NT2/D1 (cell line): Measurements from ENCODE around the gene SCUBE3.

Experiments
- DNase-seq: peaks from one replicate; pipeline ENCODE4 v3.0.0-alpha.2; 2011; ENCODE audit warnings: low read depth, low spot score
- H3K27me3 ChIP-seq: 2 replicates; pipeline ENCODE4 v1.6.0; 2011; ENCODE audit warnings: mild to moderate bottlenecking; ENCODE audit not compliant: insufficient read length, insufficient read depth
- H3K36me3 ChIP-seq: 2 replicates; pipeline ENCODE4 v1.6.1; 2011; ENCODE audit warnings: mild to moderate bottlenecking, low read length, mixed read lengths; ENCODE audit not compliant: insufficient read depth, insufficient read length
- H3K4me1 ChIP-seq: 2 replicates; pipeline ENCODE4 v1.5.1; 2011; ENCODE audit not compliant: insufficient read depth, insufficient read length
- H3K4me3 ChIP-seq: 2 replicates; pipeline ENCODE4 v1.5.1; 2011; ENCODE audit warnings: low read depth; ENCODE audit not compliant: insufficient read length
- H3K9ac ChIP-seq: 2 replicates; pipeline ENCODE4 v1.6.0; 2011; ENCODE audit warnings: low read depth; ENCODE audit not compliant: insufficient read length
- H3K9me3 ChIP-seq: 2 replicates; pipeline ENCODE4 v1.5.1; 2011; ENCODE audit warnings: mild to moderate bottlenecking, low read length; ENCODE audit not compliant: insufficient read depth
- SUZ12 ChIP-seq: IDR thresholded peaks from 2 replicates; pipeline ENCODE4 v1.6.1; 2011; ENCODE audit not compliant: insufficient read length, insufficient read depth; ENCODE audit errors: extremely low read depth
- YY1 ChIP-seq: IDR thresholded peaks from 2 replicates; pipeline ENCODE4 v1.6.1; 2011; ENCODE audit not compliant: insufficient read length, insufficient read depth
- ZNF274 ChIP-seq: IDR thresholded peaks from 2 replicates; pipeline ENCODE4 v1.6.1; 2011; ENCODE audit warnings: mild to moderate bottlenecking, low read depth, low read length

The SCUBE3 gene

GRCh38 chr6:35197196-35197595, 16.6 kb upstream of the SCUBE3 start:
- TF ChIP-seq ZNF274 (no peak), YY1 (no peak), SUZ12 (no peak)
- Histone ChIP-seq H3K4me3 (no peak overlapping the region), H3K4me1 (peaks cover 2% of the 10 kb centered on the region), H3K9ac (no peak overlapping the region), H3K36me3 (no peaks in the 10 kb centered on the region), H3K27me3 (peaks cover 3% of the 10 kb centered on the region), H3K9me3 (no peaks in the 10 kb centered on the region)
- DNase-seq = no peak

DNA sequence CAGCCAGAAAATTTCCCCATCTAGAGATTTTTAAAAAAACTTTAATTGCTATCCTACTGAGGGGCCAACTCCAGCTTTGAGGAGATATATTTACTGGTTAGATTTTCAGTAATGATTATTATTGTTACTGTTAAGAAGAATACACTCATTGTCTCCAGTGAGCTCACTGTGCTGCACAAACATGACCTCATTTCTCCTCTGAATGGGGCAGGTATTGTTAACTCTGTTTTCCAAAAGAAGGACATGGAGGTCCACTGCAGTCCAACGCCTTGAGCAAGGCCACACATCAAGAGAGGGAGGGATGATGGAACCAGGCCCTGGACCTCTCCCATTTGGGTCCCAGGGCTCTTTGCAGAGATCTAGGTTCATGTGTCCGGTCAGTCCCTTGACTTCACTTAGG, 13.9 kb upstream of the SCUBE3 start:
- no peak for DNase-seq
- no peak overlapping the region for H3K9ac ChIP-seq
- peaks cover 3% of the 10 kb centered on the region for H3K27me3 ChIP-seq
- no peak for TF ChIP-seq SUZ12
- no peak for TF ChIP-seq YY1
- no peak for TF ChIP-seq ZNF274
- H3K4me1 ChIP-seq = no peaks in the 10 kb centered on the region
- no peak overlapping the region for H3K4me3 ChIP-seq
- H3K9me3 ChIP-seq = no peaks in the 10 kb centered on the region
- no peaks in the 10 kb centered on the region for H3K36me3 ChIP-seq

DNA sequence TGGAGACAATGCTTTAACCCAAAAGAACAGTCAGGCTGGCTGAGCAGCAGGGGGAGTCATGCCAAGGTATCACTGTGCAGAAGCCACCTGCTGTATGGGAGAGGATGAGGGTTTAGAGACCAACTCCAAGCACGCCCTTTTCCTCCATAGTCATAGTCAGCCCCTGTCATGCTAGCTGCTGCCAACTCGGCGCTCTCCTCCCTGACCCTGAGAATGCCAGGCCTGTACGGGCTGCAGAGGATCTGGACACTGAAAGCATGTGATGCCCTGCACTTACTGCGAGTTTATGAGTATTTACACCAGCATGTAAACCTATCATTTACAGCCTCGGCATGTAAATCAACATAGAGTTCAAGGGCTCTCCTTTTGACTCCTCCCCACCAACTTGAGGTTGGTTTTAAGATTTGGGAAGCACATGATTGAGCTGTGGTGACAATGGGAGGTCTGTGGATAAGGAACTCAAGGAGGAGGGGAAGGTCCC, 11.7 kb upstream of the SCUBE3 start:
- H3K4me3 ChIP-seq = no peak overlapping the region
- no peak for TF ChIP-seq SUZ12
- TF ChIP-seq YY1 = no peak
- no peak for TF ChIP-seq ZNF274
- H3K9me3 ChIP-seq = no peaks in the 10 kb centered on the region
- no peak for DNase-seq
- H3K9ac ChIP-seq = no peak overlapping the region
- peaks cover 17% of the 10 kb centered on the region for H3K27me3 ChIP-seq
- no peaks in the 10 kb centered on the region for H3K36me3 ChIP-seq
- no peaks in the 10 kb centered on the region for H3K4me1 ChIP-seq

- DNase-seq = no peak
- H3K9me3 ChIP-seq = no peaks in the 10 kb centered on the region
- H3K4me3 ChIP-seq = no peak overlapping the region
- no peak overlapping the region for H3K9ac ChIP-seq
- H3K4me1 ChIP-seq = no peaks in the 10 kb centered on the region
- H3K27me3 ChIP-seq = peaks cover 26% of the 10 kb centered on the region
- TF ChIP-seq YY1 (no peak), SUZ12 (no peak), ZNF274 (no peak)
- no peaks in the 10 kb centered on the region for H3K36me3 ChIP-seq
These were observed 10.5 kb upstream of the SCUBE3 start for GRCh38 chr6:35203152-35203670.

GRCh38 chr6:35203680-35204079, 10.1 kb upstream of the SCUBE3 start:
- Histone ChIP-seq H3K36me3 (no peaks in the 10 kb centered on the region), H3K27me3 (peaks cover 30% of the 10 kb centered on the region), H3K4me1 (no peaks in the 10 kb centered on the region), H3K9ac (no peak overlapping the region), H3K4me3 (no peak overlapping the region), H3K9me3 (no peaks in the 10 kb centered on the region)
- DNase-seq = no peak
- TF ChIP-seq YY1 = no peak
- no peak for TF ChIP-seq ZNF274
- TF ChIP-seq SUZ12 = no peak

- Histone ChIP-seq H3K4me3 (no peak overlapping the region), H3K9ac (no peak overlapping the region), H3K36me3 (no peaks in the 10 kb centered on the region), H3K9me3 (no peaks in the 10 kb centered on the region), H3K4me1 (peaks cover 3% of the 10 kb centered on the region), H3K27me3 (peaks cover 51% of the 10 kb centered on the region)
- TF ChIP-seq ZNF274 = no peak
- TF ChIP-seq SUZ12 = no peak
- TF ChIP-seq YY1 = no peak
- no peak for DNase-seq
These were observed 7.4 kb upstream of the SCUBE3 start for GRCh38 chr6:35206346-35206745.

DNA sequence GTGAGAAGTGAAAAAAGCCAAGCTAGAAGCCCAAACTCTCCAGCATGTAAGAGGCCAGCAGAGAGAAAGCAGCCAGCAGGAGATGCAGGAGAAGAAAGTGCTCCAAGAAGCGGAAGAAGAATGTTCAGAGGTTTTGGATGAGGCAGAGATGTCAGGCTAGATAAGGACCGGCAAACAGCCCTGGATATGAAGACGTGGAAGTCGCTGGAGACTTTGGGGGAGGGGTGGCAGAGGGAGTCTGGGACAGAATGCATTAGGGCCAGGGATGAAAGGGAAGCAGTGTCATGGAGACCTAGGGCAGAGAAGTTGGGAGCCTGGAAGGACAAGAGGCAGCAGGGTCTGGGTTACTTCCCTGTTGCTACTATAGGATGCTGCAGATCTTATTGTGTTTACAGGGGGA, 5.3 kb upstream of the SCUBE3 start:
- Histone ChIP-seq H3K4me1 (peaks cover 10% of the 10 kb centered on the region), H3K27me3 (peaks cover 71% of the 10 kb centered on the region), H3K9ac (no peak overlapping the region), H3K4me3 (no peak overlapping the region), H3K36me3 (no peaks in the 10 kb centered on the region), H3K9me3 (no peaks in the 10 kb centered on the region)
- TF ChIP-seq ZNF274 = no peak
- TF ChIP-seq SUZ12 = no peak
- no peak for TF ChIP-seq YY1
- no peak for DNase-seq

- H3K27me3 ChIP-seq = peaks cover 71% of the 10 kb centered on the region
- H3K36me3 ChIP-seq = no peaks in the 10 kb centered on the region
- H3K4me3 ChIP-seq = no peak overlapping the region
- DNase-seq = no peak
- no peak for TF ChIP-seq SUZ12
- no peak for TF ChIP-seq ZNF274
- TF ChIP-seq YY1 = no peak
- H3K9ac ChIP-seq = no peak overlapping the region
- H3K9me3 ChIP-seq = no peaks in the 10 kb centered on the region
- peaks cover 10% of the 10 kb centered on the region for H3K4me1 ChIP-seq
These were observed 4.7 kb upstream of the SCUBE3 start for GRCh38 chr6:35209081-35209480.
